Measurements from ENCODE around the gene ANKS1B.

ANKS1B gene

DNA sequence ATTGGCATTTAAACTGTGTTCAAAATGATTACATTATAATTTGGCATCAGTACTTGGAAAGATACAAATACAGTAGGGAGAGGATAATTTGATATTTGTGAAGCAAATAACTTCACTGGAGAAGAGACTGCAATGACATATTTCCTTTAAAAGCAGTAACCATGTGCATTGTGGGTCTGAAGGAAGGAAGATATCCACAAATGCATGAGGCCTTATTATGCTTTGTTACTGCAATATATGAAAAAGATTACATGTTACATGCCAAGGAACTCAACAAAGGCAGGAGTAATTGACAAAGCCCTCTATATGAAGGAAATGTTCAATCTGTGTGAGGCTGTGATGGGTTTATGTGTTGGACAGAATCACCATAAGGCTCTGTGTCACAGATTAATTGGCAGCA lies 948.2 kb downstream of the ANKS1B start:
- in situ Hi-C loops (cut with HindIII; ENCODE audit: low sequenced_read_pairs): loop anchor here (25.0 kb wide), 1 partner anchor 626 kb away; no protein-coding TSS in a partner anchor

GRCh38 chr12:99035803-99036202 lies 948.9 kb downstream of the ANKS1B start:
- in situ Hi-C loops (cut with HindIII; ENCODE audit: low sequenced_read_pairs): loop anchor here (25.0 kb wide), 1 partner anchor 626 kb away; no protein-coding TSS in a partner anchor

GRCh38 chr12:99034201-99034600 lies 950.5 kb downstream of the ANKS1B start:
- in situ Hi-C loops (cut with HindIII; ENCODE audit: low sequenced_read_pairs): loop anchor here (25.0 kb wide), 1 partner anchor 628 kb away; no protein-coding TSS in a partner anchor

- in situ Hi-C loops (cut with HindIII; ENCODE audit: low sequenced_read_pairs): loop anchor here (25.0 kb wide), 1 partner anchor 633 kb away; no protein-coding TSS in a partner anchor
Observed at GRCh38 chr12:99029511-99030271, 955.0 kb downstream of the ANKS1B start.

DNA sequence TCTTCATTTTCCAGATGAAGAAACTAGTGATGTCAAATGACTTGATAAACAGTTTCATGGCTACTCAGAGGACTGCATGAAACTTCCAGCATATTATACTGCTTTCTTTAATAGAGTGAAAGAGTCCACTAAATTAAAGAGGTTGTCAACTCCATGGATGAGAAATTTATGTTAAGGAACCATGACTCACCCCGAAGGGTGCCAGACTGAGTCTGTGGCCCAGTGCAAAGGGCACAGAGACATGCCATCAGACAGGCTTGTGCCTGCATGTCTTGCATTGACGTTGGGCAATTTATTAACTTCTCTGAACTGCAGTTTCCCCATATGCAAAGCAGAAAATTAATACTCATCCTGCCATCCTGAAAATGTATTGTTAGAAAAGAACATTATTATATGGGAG lies 957.3 kb downstream of the ANKS1B start:
- in situ Hi-C loops (cut with HindIII; ENCODE audit: low sequenced_read_pairs): loop anchor here (25.0 kb wide), 1 partner anchor 635 kb away; no protein-coding TSS in a partner anchor

DNA sequence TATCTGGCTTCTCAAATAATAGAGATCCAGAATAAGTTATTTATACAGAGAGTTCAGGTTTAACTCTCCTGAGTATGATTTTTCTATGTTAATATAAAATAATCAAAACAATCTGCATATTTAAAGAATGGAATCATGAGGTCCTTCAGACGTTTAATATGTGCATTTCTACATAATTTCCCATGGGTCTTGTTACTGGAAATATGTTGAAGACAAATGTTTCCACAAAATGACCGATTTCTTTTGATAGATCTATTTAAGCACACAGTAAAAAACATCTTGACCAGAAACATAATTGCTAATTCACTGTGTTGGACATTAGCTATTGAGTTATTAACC lies 957.7 kb downstream of the ANKS1B start:
- in situ Hi-C loops (cut with HindIII; ENCODE audit: low sequenced_read_pairs): loop anchor here (25.0 kb wide), 1 partner anchor 635 kb away; no protein-coding TSS in a partner anchor

DNA sequence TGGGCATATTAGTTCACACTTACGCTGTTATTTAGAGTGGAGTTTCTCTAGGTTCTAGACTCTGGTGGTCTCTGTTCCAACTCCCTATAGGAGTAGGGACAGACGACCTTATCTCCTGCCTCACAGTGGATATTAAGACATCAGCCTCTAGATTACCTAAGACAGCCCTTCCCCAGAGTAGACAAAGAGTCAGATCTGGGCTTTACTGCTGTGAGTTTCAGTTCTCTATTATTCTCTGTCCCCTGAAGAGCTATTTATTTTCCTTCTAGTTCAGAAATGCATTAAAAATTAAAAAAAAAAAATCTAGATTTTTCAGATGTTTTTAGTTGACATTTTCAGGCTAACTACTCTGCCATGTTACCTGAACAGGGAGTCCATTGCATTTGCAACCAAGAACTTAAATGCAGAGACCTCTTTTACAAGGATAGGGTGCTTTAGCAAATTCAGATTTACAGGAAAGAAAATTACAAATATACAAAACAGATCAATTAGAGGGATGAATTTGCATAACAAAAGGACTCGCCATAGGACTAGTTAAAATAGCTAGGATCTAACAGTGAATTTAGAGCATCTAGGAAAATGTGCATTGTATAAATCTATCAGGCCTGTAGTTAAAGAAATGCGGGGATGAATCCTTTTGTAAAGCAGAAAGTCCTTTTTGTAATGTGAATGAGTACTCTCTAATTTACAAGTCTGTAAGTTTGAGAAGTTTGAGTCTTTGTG lies 958.2 kb downstream of the ANKS1B start:
- in situ Hi-C loops (cut with HindIII; ENCODE audit: low sequenced_read_pairs): loop anchor here (25.0 kb wide), 1 partner anchor 636 kb away; no protein-coding TSS in a partner anchor

GRCh38 chr12:99024870-99025269 lies 959.9 kb downstream of the ANKS1B start:
- in situ Hi-C loops (cut with HindIII; ENCODE audit: low sequenced_read_pairs): loop anchor here (25.0 kb wide), 1 partner anchor 637 kb away; no protein-coding TSS in a partner anchor

DNA sequence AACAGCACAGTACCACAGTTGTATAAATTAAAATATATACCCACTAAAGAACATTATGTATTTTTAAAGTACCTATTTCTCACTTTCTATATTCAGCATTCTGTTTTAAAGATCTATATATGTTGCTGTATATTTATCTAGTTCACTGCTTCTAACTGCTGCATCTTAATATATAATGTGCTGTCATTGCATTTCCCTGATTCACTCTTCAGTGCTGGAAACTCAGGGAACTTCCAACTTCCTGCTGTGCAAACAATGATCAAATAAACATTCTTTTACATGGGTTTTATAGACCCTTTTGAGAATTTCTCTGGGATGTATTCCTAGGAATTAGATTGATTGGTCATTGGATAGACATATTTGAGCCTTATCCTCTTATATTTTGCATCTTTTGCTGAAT lies 960.5 kb downstream of the ANKS1B start:
- in situ Hi-C loops (cut with HindIII; ENCODE audit: low sequenced_read_pairs): no loop called here

GRCh38 chr12:99020871-99021270 lies 963.9 kb downstream of the ANKS1B start:
- in situ Hi-C loops (cut with HindIII; ENCODE audit: low sequenced_read_pairs): no loop called here

GRCh38 chr12:99019798-99020197 lies 964.9 kb downstream of the ANKS1B start:
- in situ Hi-C loops (cut with HindIII; ENCODE audit: low sequenced_read_pairs): no loop called here

GRCh38 chr12:99017971-99018370 lies 966.8 kb downstream of the ANKS1B start:
- in situ Hi-C loops (cut with HindIII; ENCODE audit: low sequenced_read_pairs): no loop called here

DNA sequence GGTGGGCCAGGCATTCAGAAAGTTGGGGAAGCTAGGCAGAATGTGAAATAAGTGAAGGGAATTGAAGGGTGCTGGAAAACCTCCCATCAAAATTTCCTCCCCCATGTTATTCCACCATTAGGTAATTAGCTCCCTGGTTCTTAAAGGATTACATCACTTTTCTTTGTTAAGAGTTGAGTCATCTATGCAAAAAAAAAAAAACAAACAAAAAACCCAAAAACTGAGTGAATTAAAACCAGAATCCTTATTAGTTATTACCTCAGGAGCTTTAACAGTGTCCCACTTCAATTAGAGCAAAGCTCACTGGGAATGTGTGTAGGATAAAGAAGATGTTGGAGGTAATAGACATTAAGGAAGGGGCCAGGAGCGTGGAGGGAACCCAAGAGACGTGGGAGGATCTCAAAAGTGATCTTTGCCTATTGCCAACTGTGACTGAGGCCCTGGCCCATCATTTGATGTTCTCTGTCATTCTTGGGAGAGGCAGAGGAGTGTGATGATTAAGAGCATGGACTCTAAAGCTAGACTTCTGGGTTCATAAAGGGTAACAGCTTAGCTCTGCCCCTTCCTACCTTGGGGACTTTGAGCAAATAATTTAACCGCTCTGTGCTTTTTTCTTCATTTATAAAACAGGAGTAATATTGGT lies 975.0 kb downstream of the ANKS1B start:
- in situ Hi-C loops (cut with HindIII; ENCODE audit: low sequenced_read_pairs): no loop called here

DNA sequence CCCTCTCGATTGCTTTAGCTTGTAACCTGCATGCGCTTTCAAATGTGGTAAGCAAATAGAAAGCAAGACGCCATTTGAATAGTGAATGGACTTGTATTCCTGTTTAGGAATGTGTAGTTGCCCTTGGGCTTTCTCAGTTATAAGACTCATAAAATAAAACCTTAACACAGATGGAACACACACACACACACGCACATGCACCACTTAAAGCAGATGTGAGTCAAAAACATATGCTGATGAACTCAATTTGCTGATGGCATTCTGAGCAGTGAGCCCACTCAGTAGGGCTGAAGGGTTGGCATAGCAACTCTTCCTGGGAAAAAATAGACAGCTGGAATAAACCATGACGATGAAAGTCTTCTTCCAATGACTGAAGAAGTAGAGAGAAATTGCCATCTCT lies 979.1 kb downstream of the ANKS1B start:
- in situ Hi-C loops (cut with HindIII; ENCODE audit: low sequenced_read_pairs): no loop called here

DNA sequence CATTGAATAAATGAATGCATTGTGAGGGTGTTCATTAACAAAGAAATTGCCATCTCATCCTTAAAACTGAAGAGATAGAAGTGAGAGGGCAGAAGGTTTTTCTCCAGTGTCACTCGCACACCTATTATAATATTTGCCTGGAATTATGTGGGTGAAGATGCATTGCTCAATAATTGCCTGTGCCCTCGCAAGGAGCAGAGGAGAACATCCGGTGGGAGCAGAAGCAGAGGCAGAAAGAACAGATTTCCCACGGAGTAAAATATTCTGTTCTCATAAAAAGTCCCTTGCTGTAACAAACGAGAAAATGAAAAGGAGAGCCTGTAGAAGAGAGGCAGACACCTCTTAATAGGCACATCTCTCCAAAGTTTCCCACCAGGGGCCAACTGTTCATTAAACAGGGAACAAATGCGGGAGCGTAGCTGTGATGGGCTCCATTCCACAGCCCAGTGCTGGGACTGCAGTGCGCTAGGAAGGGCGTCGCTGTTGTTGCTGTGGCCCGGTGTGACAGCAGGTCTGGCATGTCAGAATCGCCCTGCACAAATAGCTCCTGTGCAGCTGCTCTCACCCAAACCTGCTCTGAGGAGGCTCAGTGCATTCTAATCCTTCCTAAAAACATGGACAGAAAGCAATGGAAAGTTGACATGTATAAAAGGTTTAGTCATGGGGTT lies 979.8 kb downstream of the ANKS1B start:
- in situ Hi-C loops (cut with HindIII; ENCODE audit: low sequenced_read_pairs): no loop called here

- in situ Hi-C loops (cut with HindIII; ENCODE audit: low sequenced_read_pairs): no loop called here
Observed at GRCh38 chr12:99002731-99003130, 982.0 kb downstream of the ANKS1B start.

DNA sequence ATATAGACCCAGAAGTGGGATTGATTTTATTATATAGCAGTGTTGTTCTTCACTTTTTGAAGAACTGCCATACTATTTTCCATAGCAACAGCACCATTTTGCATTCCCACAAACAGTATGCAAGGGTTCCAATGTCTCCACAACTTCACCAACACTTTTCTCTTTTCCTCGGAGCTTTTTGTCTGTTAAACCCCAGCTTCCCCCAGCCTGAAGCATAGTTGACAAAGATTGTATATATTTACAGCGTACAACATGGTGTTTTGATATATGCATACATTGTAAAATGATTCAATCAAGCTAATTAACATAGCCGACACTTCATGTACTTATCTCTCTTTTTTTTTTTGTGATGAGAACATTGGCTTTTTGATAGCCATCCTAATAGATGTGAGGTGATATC lies 982.6 kb downstream of the ANKS1B start:
- in situ Hi-C loops (cut with HindIII; ENCODE audit: low sequenced_read_pairs): no loop called here

- in situ Hi-C loops (cut with HindIII; ENCODE audit: low sequenced_read_pairs): no loop called here
Observed at GRCh38 chr12:98999559-98999958, 985.2 kb downstream of the ANKS1B start.

DNA sequence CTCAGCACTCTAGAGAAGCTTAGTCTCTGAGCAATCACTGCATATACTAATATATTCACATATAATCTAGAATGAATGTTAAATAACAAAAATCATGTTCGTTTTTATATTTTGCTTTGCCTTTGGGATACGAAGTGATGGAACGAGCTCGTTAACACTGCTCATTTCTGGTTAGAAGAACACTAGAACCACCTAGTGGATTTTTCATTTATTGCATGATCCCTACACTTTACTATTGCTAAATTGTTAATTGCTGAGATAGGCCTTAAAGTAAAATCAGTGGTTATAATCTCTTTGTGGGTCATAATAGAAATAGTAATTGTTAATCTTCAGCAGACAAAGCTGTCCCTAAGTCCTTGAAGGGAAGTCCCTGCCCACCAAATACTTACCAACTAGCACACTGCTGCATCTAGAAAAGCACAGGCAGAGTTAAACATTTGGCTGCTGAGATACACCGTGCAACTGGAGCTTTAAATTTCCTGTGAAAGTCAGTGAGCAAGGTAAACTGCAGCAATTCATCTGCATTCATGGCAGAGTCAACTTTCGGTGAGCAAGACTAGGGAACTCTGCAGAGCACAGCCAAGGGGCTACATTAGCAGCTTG lies 985.9 kb downstream of the ANKS1B start:
- in situ Hi-C loops (cut with HindIII; ENCODE audit: low sequenced_read_pairs): no loop called here

- in situ Hi-C loops (cut with HindIII; ENCODE audit: low sequenced_read_pairs): no loop called here
Observed at GRCh38 chr12:98997899-98998298, 986.8 kb downstream of the ANKS1B start.
